Inferior parietal cortex (tissue), 1 donor: ENCODE measurements around the gene ATG4B.

Source experiments
- DNase-seq: peaks from one replicate; pipeline ENCODE4 v3.0.0-alpha.2; 2016; ENCODE audit errors: extremely low spot score

The ATG4B gene

GRCh38 chr2:241666627-241667400, 29.3 kb downstream of the ATG4B start:
- no peak for DNase-seq

GRCh38 chr2:241668354-241668753, 30.9 kb downstream of the ATG4B start:
- DNase-seq = no peak

GRCh38 chr2:241668839-241669238, 31.3 kb downstream of the ATG4B start:
- no peak for DNase-seq

GRCh38 chr2:241670333-241671110, 33.0 kb downstream of the ATG4B start:
- no peak for DNase-seq

GRCh38 chr2:241671457-241672240, 34.2 kb downstream of the ATG4B start:
- no peak for DNase-seq

GRCh38 chr2:241672243-241673188, 35.0 kb downstream of the ATG4B start:
- no peak for DNase-seq

- DNase-seq = no peak
Measured at GRCh38 chr2:241673189-241673663, 35.7 kb downstream of the ATG4B start.

- no peak for DNase-seq
Measured at GRCh38 chr2:241673797-241674725, 36.6 kb downstream of the ATG4B start.

- no peak for DNase-seq
Measured at GRCh38 chr2:241675885-241676284, 38.4 kb downstream of the ATG4B start.

GRCh38 chr2:241676665-241677064, 39.2 kb downstream of the ATG4B start:
- no peak for DNase-seq

- DNase-seq = no peak
Measured at GRCh38 chr2:241677392-241677791, 39.9 kb downstream of the ATG4B start.

GRCh38 chr2:241678307-241678706, 40.8 kb downstream of the ATG4B start:
- no peak for DNase-seq

GRCh38 chr2:241678784-241679540, 41.5 kb downstream of the ATG4B start:
- no peak for DNase-seq

- DNase-seq = no peak
Measured at GRCh38 chr2:241680044-241680443, 42.6 kb downstream of the ATG4B start.

GRCh38 chr2:241680827-241681599, 43.5 kb downstream of the ATG4B start:
- DNase-seq = no peak

- no peak for DNase-seq
Measured at GRCh38 chr2:241686324-241686649, 48.8 kb downstream of the ATG4B start.

- DNase-seq = peak; percentile 96
Measured at GRCh38 chr2:241686650-241687425, 49.3 kb downstream of the ATG4B start, which contains the start of gene DTYMK. TSS of gene DTYMK (minus strand) at chr2:241686815. CDS start at chr2:241686783, 32 bp downstream.

- DNase-seq = no peak
Measured at GRCh38 chr2:241689306-241689705, 51.8 kb downstream of the ATG4B start.
